HG02981 (cell line): ENCODE measurements around the gene SLC25A28.

Experiments used
- ATAC-seq: cut with Tn5 transposase; IDR thresholded peaks from one replicate; pipeline ENCODE4 v1.9.1; 2021; ENCODE audit warnings: mild to moderate bottlenecking, moderate library complexity; ENCODE audit not compliant: unreplicated experiment

The SLC25A28 gene

DNA sequence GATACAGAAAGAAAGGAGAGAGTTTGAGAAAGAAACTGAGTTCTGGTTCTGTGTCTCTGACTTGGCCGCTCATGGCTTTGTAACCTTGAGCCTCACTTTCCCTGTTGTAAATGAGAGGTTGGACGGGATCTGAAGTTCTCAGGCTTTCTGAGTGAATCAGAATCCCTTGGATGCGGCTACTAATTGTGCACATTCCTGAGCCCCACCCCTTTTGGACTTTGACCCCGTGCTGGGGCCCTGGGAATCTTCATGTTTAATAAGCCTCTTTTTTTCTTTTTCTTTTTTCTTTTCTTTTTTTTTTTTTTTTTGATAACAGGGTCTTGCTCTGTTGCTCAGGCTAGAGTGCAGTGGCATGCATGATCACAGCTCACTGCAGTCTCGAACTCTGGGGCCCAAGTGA lies 26.9 kb downstream of the SLC25A28 start:
- ATAC-seq = no peak

DNA sequence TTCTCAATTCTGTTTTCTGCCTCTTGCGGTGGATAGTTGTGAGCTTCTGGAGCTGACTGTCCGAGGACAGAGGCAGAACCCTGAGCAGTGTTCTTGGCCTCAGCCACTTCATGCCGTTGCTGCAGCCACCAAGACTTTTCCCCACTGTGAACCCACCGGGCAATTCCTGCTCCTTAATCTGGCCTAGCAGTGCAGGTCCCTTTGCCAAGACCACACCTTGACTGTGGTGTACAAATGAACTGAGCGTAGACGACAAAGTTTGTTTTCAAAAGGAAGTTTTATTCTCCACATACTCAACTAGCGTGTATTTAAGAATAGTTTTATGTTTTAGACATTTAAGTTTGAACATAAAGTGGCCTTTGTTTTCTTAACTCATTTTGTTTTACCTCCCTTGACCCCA lies 29.4 kb downstream of the SLC25A28 start:
- ATAC-seq = no peak

DNA sequence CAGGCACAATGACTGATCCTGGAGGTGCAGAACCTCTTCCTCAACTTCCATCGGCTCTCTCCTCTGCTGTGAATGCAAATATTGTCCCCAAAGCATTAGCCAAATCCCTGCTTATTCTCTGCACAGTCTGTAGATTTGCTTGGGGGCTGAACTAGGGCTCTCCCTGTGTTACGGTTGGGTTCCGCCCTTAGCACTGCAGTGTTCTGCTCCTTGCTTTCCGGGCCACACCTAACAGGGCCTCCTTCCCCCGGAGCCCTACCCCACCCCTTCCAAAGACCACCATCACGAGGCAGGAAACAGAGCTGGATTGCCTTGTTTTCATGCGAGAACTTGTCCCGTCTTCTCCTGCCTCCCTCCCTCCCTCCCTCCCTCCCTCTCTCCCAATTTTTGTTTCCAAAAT lies 36.6 kb downstream of the SLC25A28 start:
- no peak for ATAC-seq

DNA sequence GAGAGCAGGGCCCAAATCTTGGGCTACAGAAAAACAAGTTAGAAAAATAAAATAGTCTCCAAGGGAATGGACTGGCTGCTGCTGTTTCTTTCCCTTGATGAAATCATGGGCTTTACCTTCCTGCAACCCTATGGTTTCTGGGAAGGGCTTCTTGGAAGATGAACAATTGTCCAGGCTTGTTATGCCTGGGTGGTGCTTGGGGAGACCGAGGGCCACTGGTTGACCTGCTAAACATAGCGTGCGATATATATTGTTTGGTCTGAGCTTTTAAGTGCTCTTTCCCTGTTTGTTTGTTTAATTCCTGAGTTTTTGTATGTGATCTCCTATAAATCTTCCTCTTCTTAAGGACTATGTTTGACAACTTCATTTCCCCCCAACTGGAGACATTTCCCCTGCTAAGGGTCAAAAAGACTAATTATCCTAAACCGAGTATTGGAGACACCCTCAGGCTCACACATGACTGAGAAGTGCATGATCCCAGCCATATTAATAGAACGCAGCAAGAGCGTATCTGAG lies 37.9 kb downstream of the SLC25A28 start:
- no peak for ATAC-seq

DNA sequence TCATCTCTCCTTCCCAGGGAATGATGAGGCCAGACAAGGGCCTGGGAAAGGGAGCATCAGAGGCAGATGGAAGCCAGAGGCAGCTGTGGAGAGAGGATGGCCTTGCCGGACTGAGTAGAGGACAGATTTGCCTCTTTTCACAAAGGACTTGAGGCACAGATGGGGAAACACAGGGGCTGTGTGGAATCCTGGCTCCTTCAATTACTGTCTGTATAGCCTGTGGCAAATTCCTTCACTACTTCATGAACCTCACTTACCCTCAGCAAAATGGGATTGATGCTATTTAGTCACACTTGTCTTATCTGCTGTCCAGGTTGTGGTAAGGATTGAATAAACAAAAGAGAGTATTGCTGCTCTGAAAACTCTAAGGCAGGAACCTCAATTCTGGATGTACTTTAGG lies 40.3 kb downstream of the SLC25A28 start:
- no peak for ATAC-seq

DNA sequence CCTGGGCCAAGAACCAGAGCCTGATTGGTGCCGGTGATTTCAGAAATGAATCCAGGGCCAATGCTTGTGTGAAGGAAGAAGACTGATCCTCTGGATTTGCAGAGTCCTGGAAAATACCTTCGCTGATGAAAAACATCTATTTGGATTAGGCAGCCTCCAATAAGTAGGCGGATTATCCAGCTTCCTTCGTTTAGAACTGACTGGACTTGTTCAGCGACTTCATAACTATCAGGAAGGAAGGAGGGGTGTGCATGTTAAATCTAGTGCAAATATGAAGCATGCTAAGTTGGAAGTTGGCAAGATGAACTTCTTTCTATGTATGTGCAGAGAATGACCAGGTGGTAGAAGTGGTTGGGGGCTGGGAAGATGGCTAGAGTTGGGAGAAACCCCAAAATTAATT lies 46.4 kb downstream of the SLC25A28 start:
- ATAC-seq = no peak

DNA sequence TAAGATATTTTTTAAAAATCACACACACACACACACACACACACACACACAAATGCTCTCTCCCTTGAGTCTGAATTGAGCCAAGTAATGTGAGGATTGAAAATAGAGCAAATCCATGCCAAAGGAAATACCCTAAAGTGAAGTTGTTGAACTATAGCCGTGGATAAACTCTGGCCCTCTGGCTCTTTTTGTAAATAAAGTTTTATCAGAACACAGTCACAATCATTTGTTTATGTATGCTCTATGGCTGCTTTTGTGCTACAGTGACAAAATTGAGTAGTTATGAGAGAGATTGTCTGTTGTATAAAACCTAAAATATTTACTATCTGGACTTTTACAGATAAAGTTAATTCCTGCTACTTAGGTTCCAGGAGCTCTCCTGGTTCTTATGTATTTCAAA lies 48.4 kb downstream of the SLC25A28 start:
- ATAC-seq = no peak

DNA sequence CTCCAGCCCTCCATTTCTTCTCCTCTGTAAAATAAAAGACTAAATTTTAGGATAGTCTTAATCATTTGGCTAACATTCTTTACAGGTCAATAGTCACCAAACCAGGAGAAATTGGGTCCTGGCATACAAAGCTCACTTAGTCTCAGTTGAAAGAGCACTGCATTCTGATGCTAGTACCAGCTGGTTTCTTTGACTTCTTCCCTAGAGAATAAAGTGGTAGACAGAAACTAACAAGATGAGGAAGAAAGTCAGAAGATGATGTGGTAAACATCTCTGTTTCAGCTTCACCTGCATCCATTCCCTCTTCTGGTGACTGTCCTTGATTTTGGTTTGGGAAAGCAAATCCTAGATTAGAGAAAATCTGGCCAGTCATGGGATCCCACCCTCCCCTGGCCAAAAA lies 50.3 kb downstream of the SLC25A28 start:
- ATAC-seq = no peak

DNA sequence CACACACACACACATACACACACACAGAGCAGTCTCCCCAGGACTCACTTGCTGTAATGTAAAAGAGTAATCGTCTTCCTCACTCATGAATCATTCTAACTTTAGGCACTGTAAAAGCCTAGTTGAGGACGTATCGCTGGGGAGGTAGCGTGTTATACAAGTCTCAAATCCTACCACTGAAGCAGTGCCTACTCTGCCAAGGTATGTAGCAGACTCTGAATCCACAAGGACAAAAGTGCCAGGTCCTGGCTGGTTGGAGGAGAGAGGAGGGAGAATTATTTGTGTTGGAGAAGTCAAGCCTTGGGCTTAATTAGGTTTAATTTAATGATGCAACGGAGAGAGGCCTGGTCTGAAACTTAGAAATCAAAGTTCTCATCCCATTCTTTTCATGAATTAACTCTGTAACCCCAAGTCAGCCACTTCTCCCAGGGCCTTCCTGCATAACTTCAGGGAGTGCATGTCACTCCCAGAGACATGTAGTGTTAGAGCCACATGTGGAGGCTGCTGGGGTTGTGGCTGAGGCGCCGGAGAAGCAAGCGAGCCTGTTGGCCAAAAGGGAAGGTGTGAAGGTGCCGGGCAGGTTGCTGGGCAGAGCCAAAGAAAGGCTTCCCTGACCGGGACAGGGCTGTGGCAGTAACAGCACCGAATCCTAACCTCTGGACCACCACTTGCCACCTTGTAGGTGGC lies 50.8 kb downstream of the SLC25A28 start:
- no peak for ATAC-seq

DNA sequence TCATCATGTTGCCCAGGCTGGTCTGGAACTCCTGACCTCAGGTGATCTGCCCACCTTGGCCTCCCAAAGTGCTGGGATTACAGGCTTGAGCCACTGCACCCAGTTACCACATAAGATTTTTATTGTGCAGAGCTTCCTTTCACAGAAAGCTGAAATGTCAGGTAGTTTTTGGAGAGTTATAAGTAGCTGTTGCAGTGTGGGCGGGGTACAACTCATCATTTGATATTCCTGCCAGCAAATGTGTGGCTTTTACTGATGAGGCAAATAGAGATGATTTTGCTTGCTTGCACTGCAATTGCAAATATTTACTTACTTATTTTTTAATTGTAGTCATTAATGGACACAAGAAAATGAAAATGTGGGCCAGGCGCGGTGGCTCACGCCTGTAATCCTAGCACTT lies 55.1 kb downstream of the SLC25A28 start:
- ATAC-seq = no peak

DNA sequence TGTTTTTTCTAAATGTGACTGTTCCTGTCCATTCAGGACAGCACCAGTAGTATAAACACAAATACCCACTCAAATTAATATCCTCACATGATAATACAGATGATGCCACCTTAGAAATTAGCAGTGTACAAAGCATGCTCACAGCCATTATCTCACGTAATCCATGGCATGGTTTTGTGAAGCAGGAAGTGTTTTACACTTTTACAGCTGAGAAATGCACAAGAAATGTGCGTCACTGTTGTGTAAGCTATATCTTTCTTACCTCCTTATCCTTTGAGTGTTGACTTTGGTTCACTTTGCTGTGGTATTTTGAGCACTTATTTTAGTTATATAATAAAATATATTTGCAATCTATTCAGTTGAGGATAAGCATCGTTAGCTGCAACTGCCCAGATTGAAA lies 55.9 kb downstream of the SLC25A28 start:
- ATAC-seq = no peak

DNA sequence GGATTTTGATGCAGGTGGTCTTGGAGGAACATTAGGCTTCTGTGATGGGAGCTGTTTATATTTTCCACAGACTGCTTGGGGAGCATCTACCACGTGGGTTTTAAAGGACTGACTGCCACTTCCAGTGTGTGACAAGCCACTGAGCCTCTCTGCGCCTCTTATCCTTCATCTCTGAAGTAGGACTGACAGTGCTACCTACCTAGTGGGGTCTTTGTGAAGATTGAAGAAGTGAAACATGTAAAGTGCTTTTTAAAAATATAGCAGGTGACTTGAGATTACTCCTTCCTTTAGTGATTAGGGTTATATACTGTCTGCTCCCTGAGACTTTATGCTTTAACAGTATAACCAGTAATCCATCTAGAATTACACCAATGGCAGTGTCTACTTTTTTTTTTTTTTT lies 57.6 kb downstream of the SLC25A28 start:
- ATAC-seq = no peak
